HL-60 (cell line): ENCODE data around the gene SUPT6H.
A peak's percentile ranks its signal among the peaks of the same experiment; 100 is the strongest.
"Not testable (repeated sequence)": the region's sequence is repeated elsewhere in the genome, so short reads cannot be mapped to it uniquely, and the experiment has no call there.

Experiments used
- DNase-seq, 2 experiments: peaks; one replicate each; pipeline ENCODE4 v3.0.0-alpha.2; 2010 to 2020; ENCODE audit warnings: low read depth in 1 of 2, low spot score in 1 of 2
- H3K27ac ChIP-seq: fragments of 250-450 bp; sonication (Bioruptor Pico); replicated peaks from 2 replicates; pipeline ENCODE4 v1.5.1; 2020; ENCODE audit warnings: mild to moderate bottlenecking, moderate library complexity
- H3K27me3 ChIP-seq: fragments of 250-450 bp; sonication (Bioruptor Pico); 2 replicates; pipeline ENCODE4 v1.5.1; 2021; ENCODE audit warnings: mild to moderate bottlenecking, moderate library complexity; ENCODE audit not compliant: insufficient read depth, poor library complexity, severe bottlenecking
- H3K4me3 ChIP-seq: replicated peaks from 2 replicates; pipeline ENCODE4 v1.5.1; 2011; ENCODE audit warnings: mild to moderate bottlenecking, control low read depth, low read length; ENCODE audit not compliant: insufficient read depth
- GABPA ChIP-seq: IDR thresholded peaks from 2 replicates; pipeline ENCODE4 v1.6.1; 2012; ENCODE audit warnings: low read depth
- POLR2AphosphoS5 ChIP-seq: IDR thresholded peaks from 2 replicates; pipeline ENCODE4 v1.6.1; 2012; ENCODE audit warnings: low read depth
- SPI1 ChIP-seq: IDR thresholded peaks from 2 replicates; pipeline ENCODE4 v1.6.1; 2012; ENCODE audit warnings: low read depth, mild to moderate bottlenecking, borderline replicate concordance
- TF ChIP-seq, protein P1 (sequence below): IDR thresholded peaks from 2 replicates; pipeline ENCODE4 v1.6.1; 2012; ENCODE audit warnings: low read depth; ENCODE audit not compliant: insufficient replicate concordance
- TF ChIP-seq, protein P2 (sequence below): IDR thresholded peaks from one replicate; pipeline ENCODE4 v1.5.1; 2011; ENCODE audit warnings: low read length, control low read depth, inconsistent platforms; ENCODE audit not compliant: insufficient read depth

SUPT6H gene

DNA sequence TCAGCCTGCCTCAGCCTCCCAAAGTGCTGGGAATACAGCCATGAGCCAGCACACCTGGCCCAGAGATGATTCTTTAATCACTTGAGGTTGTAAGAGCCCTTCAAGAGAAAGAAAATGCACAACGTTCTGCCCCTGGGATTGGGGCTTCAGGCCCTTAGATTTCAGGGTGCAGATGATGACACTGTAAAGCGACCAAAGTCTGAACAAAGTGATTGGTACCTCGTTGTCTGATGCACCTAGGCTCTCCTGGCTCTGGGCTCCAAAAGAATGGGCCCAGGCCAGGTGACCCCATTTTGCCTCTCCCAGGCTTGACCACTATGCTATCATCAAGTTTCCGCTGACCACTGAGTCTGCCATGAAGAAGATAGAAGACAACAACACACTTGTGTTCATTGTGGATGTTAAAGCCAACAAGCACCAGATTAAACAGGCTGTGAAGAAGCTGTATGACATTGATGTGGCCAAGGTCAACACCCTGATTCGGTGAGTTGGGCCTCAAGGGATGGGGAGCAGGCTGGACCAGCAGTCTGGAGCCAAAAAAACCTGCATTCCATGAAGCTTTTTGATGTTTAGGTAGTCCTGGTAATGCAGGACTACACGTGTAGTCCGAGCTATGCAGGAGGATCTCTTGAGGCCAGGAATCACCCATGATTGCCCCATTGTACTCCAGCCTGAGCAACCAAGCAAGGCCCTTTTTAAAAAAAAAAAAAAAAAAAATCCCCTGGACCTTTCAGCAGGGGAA lies 60.6 kb downstream of the SUPT6H start:
- peaks cover 2% of the 10 kb centered on the region for H3K27me3 ChIP-seq
- peak overlapping the region; percentile 96 for H3K27ac ChIP-seq
- DNase-seq = no peak
- peak overlapping the region; percentile 76 for H3K4me3 ChIP-seq
- TF ChIP-seq SPI1 (no peak), GABPA (no peak)
- TF ChIP-seq, protein P1, sequence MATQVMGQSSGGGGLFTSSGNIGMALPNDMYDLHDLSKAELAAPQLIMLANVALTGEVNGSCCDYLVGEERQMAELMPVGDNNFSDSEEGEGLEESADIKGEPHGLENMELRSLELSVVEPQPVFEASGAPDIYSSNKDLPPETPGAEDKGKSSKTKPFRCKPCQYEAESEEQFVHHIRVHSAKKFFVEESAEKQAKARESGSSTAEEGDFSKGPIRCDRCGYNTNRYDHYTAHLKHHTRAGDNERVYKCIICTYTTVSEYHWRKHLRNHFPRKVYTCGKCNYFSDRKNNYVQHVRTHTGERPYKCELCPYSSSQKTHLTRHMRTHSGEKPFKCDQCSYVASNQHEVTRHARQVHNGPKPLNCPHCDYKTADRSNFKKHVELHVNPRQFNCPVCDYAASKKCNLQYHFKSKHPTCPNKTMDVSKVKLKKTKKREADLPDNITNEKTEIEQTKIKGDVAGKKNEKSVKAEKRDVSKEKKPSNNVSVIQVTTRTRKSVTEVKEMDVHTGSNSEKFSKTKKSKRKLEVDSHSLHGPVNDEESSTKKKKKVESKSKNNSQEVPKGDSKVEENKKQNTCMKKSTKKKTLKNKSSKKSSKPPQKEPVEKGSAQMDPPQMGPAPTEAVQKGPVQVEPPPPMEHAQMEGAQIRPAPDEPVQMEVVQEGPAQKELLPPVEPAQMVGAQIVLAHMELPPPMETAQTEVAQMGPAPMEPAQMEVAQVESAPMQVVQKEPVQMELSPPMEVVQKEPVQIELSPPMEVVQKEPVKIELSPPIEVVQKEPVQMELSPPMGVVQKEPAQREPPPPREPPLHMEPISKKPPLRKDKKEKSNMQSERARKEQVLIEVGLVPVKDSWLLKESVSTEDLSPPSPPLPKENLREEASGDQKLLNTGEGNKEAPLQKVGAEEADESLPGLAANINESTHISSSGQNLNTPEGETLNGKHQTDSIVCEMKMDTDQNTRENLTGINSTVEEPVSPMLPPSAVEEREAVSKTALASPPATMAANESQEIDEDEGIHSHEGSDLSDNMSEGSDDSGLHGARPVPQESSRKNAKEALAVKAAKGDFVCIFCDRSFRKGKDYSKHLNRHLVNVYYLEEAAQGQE = no peak

DNA sequence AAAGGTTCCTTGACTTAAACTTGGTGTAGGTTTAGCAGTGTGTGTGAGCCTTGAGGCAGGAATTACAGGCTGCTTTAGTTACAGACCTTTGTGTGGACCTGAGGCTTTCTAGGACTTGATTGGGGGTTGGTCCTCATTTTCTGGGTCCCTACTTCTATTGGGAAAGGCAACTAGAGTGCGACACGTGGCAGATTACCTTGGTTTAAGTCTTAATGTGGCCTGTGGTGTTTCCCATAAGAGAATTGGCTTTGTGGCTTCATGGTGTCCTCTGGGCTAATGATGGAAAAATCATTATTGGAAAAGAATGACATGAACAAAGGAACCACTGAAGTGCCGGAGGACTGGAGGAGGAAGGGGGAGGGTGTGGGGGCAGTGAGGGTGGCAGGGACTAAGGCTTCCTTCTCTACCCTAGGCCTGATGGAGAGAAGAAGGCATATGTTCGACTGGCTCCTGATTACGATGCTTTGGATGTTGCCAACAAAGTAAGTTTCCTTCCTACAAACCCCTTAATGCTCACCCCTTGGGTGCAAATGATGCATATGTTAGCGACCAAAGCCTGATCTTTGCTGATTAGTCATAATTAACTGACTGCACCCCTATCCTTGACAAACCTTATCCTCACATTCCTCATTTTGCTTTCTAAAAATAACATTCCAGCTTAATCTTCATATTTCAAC lies 61.3 kb downstream of the SUPT6H start:
- TF ChIP-seq, protein P1 = no peak
- TF ChIP-seq, protein P2, sequence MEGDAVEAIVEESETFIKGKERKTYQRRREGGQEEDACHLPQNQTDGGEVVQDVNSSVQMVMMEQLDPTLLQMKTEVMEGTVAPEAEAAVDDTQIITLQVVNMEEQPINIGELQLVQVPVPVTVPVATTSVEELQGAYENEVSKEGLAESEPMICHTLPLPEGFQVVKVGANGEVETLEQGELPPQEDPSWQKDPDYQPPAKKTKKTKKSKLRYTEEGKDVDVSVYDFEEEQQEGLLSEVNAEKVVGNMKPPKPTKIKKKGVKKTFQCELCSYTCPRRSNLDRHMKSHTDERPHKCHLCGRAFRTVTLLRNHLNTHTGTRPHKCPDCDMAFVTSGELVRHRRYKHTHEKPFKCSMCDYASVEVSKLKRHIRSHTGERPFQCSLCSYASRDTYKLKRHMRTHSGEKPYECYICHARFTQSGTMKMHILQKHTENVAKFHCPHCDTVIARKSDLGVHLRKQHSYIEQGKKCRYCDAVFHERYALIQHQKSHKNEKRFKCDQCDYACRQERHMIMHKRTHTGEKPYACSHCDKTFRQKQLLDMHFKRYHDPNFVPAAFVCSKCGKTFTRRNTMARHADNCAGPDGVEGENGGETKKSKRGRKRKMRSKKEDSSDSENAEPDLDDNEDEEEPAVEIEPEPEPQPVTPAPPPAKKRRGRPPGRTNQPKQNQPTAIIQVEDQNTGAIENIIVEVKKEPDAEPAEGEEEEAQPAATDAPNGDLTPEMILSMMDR = no peak
- TF ChIP-seq SPI1 = no peak
- TF ChIP-seq POLR2AphosphoS5 = no peak
- no peak for TF ChIP-seq GABPA
- peak in 1 of 2 experiments; percentile 39 for DNase-seq
- Histone ChIP-seq H3K27ac (no peak overlapping the region), H3K4me3 (peak overlapping the region; percentile 76), H3K27me3 (no peaks in the 10 kb centered on the region)

DNA sequence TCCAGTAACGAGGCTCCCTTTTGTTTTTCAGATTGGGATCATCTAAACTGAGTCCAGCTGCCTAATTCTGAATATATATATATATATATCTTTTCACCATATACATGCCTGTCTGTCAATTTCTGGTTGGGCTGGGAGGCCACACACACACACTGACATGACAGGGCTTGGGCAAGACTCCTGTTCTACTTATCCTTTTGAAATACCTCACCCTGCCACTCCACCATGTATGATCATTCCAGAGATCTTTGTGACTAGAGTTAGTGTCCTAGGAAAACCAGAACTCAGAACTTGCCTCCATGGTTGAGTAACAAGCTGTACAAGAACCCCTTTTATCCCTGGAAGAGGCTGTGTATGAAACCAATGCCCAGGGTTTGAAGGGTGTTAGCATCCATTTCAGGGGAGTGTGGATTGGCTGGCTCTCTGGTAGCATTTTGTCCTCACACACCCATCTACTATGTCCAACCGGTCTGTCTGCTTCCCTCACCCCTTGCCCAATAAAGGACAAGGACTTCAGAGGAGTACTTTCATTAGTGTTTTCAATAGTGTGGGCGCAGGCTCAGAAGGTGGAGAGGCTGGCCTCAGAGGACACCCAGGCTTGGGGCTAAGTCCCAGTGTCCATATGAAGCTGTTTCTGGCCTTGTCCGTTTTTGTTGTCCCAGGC lies 62.0 kb downstream of the SUPT6H start:
- not testable (repeated sequence) for H3K27ac ChIP-seq, DNase-seq
- peak overlapping the region; percentile 68 for H3K4me3 ChIP-seq

DNA sequence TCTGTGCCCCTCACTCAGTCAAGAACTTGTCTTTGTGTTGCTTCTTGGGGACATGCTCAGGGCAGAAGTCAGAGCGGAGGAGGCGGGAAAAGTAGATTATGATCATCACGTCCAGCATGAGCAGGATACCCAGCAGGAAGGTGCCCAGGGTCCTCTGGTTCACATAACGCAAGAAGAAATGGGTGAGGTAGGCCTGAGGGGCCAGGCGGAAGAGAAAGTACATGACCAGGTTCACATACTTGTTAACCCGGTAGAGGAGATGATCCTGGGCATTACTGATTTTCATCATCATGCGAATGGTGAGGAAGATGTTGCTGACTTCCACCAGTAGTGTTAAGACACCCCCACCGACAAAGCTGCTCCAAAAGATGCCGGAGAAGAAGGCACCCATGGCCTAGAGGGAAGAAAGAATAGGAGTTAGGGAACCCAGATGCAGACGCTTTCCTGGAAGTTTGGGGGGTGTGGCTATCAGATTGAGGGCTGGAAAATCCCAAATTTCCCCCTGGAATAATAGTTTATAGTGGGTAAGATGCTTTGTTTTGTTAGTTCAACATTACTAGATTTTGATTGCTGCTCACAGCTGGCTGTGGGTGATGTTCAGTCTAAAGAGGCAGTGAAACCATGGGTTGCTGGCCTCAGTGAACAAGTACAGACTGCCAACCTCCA lies 62.6 kb downstream of the SUPT6H start:
- H3K27me3 ChIP-seq = no peaks in the 10 kb centered on the region
- peak in 1 of 2 experiments; percentile 36 for DNase-seq
- peak overlapping the region; percentile 80; the same call in 1 of the 2 replicates for H3K27ac ChIP-seq
- TF ChIP-seq POLR2AphosphoS5 (peak; percentile 59; the same call in 1 of the 2 replicates), SPI1 (no peak), GABPA (no peak)
- TF ChIP-seq, protein P2 = no peak
- TF ChIP-seq, protein P1 = no peak
- peak overlapping the region; percentile 68 for H3K4me3 ChIP-seq

More for the DNA sequence above, 62.0 kb downstream of the SUPT6H start:
- not testable (repeated sequence) for H3K27me3 ChIP-seq
